Measurements from ENCODE around the gene ASPRV1.
"Not testable (repeated sequence)": the region's sequence is repeated elsewhere in the genome, so short reads cannot be mapped to it uniquely, and the experiment has no call there.

ASPRV1 gene

DNA sequence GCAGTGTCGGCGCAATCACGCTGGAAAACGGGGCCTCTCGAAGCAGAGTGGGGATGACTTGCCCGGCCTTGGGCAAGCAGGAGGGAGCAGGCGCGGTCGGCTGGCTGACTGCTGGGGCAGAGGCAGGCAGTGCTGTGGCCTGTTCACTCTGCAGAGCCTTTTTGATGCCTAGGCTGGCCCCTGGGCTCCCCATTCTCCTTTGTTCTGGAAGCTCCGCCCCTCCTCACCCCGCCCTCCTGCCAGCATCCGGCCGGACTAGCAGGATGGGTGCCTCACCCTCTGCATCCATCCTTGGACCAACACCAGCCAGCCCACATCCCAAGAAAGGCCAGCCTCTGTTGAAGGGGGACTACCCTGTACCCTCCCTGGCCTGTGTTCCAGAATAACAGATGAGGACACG is at the start of gene ASPRV1:
Gene ASPRV1 (minus strand): TSS at position 136 of the 400 bp plus-strand sequence. CDS start 195 bp downstream, outside the sequence.
- DNase-seq: no peak

GRCh38 chr2:70010576-70011111 is 49.2 kb upstream of the ASPRV1 start:
- no peak for DNase-seq

GRCh38 chr2:70009762-70010575 is 48.5 kb upstream of the ASPRV1 start:
- DNase-seq: no peak

GRCh38 chr2:70008290-70008689 is 46.9 kb upstream of the ASPRV1 start:
- DNase-seq: no peak

- no peak for DNase-seq
Measured at GRCh38 chr2:70007151-70007550, 45.7 kb upstream of the ASPRV1 start.

- DNase-seq: no peak
Measured at GRCh38 chr2:70006447-70006784, 45.0 kb upstream of the ASPRV1 start.

- no peak for DNase-seq
Measured at GRCh38 chr2:70005752-70006446, 44.5 kb upstream of the ASPRV1 start.

DNA sequence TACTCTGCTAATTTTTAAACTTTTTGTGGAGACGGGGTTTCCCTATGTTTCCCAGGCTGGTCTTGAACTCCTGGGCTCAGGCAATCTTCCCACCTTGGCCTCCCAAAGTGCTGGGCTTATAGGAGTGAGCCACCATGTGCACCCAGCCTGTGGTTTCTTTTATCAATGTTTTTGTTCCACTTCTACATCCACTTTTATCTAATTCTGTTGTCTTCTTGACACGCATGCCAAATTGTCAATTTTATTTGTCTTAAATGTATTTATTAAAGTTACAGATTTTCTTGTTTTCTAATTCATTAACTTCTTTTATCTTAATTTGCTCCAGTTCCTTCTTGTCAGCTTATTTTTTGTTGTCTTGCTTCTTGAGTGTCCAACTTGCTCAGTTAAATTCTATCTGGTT is 43.8 kb upstream of the ASPRV1 start:
- no peak for DNase-seq

- no peak for DNase-seq
Measured at GRCh38 chr2:70003093-70003830, 41.8 kb upstream of the ASPRV1 start.

DNA sequence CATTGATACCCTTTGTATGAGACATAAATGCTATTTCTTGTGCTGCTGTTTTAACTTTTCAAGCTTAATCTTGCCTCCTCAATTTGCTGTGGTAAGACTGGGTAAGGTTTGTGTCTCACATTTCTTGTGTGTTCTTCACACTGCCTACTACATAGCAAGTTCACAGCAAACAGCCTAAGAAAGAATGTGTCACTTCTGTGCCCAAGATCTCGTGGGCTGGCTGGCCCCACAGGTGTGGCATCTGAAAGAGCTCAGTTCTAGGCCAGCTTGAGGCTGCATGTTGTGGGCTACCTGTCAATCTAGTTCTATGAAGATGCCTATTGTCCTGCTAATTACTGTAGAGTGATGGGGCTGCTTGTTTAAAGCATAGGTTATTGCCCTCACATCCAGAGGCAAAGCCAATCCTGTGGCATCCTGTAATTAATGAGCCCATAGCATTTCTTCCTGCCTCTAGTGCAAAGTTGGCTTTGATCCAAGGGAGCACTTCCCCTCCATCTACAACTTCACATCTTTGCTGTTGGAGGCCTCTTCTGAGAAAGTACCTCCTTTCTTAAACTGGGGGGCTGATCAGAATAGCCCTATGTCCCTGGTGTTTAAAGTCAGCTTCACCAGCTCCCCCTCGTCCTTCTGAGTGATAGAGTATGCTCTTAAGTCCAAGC is 40.9 kb upstream of the ASPRV1 start:
- no peak for DNase-seq

DNA sequence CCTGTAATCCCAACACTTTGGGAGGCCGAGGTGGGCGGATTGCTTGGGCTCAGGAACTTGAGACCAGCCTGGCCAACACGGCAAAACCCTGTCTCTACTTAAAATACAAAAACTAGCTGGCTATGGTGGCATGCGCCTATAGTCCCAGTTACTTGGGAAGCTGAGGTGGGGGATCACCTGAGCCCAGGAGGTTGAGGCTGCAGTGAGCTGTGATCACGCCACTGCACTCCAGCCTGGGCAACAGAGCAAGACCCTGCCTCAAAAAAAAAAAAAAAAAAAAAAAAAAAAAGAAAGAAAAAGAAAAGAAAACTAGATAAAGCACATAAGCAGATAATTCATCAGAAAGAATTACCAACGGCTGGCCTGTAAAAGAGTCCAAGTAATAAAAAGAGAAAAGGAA is 39.1 kb upstream of the ASPRV1 start:
- DNase-seq: not testable (repeated sequence)

DNA sequence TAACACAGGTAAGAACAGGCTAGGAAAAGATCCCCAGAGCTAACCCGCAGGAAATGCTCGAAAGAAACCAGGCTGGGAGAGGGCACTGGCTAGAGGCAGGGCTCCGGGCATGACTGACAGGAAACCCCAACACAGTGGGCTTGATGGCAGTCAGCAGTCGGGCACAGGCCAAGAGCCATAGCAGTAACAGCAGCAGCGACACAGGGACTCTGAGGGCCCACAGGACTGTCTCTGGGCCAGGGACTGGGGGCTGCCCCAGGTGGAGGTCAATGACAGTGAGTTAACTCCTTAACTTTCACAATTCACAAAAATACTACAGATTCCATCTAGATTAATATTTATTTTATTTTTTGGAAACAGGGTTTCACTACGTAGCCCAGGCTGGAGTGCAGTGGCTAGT is 37.3 kb upstream of the ASPRV1 start:
- DNase-seq: no peak

DNA sequence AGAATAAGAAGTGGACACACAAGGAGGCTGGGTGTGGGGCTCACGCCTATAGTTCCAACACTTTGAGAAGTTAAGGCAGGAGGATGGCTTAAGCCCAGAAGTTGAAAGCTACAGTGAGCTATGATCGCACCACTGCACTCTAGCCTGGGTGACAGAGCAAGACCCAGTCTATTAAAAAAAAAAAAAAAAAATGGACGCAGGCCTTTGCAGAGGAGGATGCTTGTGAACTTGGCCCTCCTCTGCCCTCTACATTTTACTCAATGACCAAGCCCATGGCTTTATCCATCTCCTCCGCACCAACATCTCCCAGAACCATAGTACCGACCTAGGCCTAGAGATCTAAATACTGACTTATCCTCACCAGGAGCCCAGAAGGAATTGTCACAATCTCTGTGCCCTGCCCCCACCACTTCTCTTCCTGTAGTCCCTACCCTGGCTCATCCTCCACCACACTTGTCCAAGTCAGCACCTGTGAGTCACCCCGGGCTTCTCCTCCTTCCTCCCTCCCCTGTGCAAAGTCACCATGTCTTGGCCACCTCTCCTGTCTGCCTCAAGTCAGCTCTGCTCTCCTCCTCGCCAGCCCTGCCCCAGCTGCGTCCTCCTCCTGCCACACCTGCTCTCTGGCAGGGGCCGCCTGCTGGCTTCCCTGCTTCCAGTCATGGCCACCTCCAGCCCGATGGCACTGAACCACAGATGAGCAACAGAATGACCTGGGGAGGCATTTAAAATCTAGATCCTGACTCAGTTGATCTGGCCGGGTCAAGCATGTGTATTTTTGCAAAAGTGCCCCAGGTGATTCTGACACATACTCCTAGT is 35.8 kb upstream of the ASPRV1 start:
- DNase-seq: no peak

DNA sequence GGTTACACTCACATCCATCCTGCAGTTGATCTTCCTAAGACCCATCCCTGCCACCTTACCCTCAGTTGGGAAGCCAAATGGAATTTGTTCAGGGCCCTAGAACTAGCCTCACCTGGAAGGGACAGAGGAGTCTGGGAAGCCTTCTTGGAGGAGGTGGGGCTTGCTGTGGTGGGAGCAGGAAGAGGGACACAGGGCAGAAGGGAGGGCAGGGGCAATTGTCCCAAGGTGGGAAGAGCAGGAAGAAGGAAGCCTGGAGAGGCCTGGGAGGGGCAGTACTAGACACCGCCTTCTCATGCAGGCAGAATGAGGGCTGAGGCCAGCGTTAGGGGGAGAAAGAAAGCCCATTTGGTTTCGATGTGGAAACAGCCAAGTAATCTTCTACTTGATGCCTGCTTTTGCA is 34.1 kb upstream of the ASPRV1 start:
- DNase-seq: no peak

DNA sequence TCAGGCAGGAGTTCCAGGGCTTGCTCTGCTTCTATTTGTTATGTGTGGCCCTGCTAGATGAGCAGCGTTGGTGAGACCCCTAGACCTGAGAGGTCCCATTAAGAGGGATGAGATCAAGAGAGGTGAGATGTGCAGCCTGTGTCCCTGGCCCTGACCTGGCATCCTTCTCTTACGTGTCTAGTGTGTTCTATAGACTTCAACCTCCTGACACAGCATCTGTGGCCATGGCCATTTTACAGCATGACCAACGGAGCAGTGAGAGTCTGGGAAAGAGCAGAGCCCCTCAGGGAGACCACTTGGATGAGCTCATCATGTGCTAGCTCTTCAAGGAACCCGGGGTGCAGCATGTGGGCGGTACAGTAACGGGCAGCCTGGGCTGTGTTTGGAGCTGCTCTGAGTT is 32.7 kb upstream of the ASPRV1 start:
- DNase-seq: no peak

GRCh38 chr2:69993708-69994107 is 32.3 kb upstream of the ASPRV1 start:
- DNase-seq: no peak

DNA sequence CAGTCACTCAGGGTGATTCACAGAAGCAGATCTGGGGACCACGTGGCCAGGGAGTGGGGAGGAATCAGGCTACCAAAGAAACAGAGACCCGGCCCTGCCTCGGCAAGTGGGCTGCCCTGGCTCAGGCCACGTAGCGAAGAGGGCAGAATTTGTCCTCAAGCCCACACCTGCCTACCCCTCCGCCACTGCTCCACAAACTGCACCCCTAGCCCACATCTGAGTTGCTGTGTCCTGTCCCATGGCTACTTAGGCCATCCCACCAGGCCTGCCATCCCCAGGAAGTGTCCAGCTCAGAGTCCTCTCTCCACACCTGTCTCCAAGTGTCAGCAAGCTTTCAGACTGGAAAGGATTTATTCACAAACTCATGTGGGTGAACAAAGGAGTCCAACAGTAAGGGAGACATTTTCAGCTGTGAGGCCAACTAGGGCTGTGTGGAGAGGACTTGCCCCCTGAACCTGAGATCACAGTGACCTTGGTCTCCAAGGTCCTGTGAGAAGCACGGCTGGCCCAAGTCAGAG is 31.7 kb upstream of the ASPRV1 start:
- no peak for DNase-seq

GRCh38 chr2:69992310-69993047 is 31.0 kb upstream of the ASPRV1 start:
- DNase-seq: no peak

DNA sequence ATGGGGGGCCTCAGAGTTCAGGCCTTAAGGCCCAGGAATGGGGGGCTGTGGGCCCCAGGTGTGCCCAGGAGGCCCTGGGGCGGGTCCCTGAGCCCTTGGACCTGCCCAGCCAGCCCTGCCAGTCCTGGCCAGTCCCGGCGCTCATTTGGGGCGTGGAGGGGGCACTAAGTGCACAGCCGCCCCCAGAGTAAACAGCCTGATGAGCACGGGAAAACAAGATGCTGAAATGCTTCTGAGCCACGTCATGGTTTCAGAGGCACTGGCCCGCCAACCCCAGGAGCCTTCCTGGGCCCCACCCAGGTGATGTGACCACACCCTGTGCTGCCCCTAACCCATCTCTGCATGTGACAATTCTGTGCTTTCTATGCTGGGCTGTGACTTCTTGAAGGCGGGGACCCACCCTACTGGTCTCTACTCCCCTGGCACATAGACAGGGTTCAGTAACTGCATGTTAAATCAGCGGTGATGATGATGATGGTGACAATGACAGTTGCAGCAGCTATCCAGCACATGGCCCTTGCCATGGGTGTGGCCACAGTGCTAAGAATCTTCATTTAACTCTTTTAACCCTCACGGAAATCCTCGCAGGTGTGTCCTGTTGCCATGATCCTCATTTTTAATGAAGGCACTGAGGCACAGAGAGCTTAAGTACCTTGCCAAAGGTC is 28.1 kb upstream of the ASPRV1 start:
- DNase-seq: no peak

DNA sequence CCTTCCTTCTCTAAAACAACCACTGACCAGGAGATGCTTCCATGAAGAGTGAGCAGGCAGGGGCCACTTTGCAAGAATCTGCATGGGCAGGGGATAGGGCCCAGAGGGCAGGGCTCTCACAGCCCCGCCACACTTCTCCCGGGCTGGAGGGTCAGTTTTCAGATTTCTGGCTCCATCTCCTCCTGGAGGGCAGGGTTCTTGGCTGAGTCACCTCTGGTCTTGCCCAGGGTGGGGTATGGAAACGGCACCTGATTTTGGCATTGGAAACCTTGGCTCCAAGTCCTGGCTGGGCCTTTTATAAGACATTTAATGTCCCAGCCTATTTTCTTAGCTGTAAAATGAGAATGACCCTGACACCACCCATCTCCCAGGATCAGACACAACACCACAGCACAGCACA is 27.6 kb upstream of the ASPRV1 start:
- DNase-seq: no peak
